Loucy (cell line): Measurements from ENCODE around the gene AGAP6.
"Not testable (repeated sequence)": the region's sequence is repeated elsewhere in the genome, so short reads cannot be mapped to it uniquely, and the experiment has no call there.

Experiments used
- CTCF ChIP-seq: fragments of 200-600 bp; sonication (generic); conservative IDR thresholded peaks from 2 replicates; pipeline ENCODE4 v1.5.1; 2014; ENCODE audit warnings: mild to moderate bottlenecking, antibody characterized with exemption, low read length
- EZH2phosphoT487 ChIP-seq: fragments of 200-600 bp; IDR thresholded peaks from 2 replicates; pipeline ENCODE4 v1.6.1; 2018; ENCODE audit warnings: antibody characterized with exemption, mild to moderate bottlenecking, moderate library complexity, borderline replicate concordance

- not testable (repeated sequence) for TF ChIP-seq CTCF, EZH2phosphoT487
Observed at GRCh38 chr10:49953122-49953521, 35.1 kb upstream of the AGAP6 start.
